GM12891 (cell line): ENCODE data around the gene GNPNAT1.

Source experiments
- POLR2A ChIP-seq: IDR thresholded peaks from 2 replicates; pipeline ENCODE4 v1.6.1; 2011; ENCODE audit warnings: low read depth, low read length, control low read depth
- TAF1 ChIP-seq: IDR thresholded peaks from 2 replicates; pipeline ENCODE4 v1.6.1; 2011; ENCODE audit warnings: low read depth, low read length, control low read depth

- TF ChIP-seq POLR2A (no peak), TAF1 (no peak)
Observed at GRCh38 chr14:52821805-52822250, 30.4 kb upstream of the GNPNAT1 start.
